Iris pigment epithelial cell (primary cell): Measurements from ENCODE around the gene PDE2A.

Experiments
- DNase-seq: peaks from one replicate; pipeline ENCODE4 v3.0.0-alpha.2; 2011; ENCODE audit warnings: low read depth

Gene PDE2A

DNA sequence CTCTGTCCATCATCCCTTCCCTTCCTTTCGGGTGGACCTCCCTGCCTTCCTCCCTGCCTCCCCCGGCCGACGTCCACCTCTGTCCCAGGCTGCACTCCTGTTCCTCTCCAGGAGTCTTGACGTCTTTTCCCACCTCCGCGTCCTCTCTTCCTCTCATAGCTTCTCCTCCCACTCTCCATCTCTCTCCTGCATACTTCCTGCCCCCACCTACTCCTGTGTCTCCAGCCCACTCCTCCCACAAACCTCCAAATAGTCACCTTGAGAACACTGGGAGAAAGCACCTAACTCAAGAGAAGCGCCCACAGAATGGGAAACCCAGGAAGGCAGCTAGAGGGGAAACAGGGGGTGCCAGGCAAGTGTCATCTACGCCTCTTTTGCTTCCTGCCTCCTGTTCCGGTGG, 60.8 kb downstream of the PDE2A start:
- no peak for DNase-seq

DNA sequence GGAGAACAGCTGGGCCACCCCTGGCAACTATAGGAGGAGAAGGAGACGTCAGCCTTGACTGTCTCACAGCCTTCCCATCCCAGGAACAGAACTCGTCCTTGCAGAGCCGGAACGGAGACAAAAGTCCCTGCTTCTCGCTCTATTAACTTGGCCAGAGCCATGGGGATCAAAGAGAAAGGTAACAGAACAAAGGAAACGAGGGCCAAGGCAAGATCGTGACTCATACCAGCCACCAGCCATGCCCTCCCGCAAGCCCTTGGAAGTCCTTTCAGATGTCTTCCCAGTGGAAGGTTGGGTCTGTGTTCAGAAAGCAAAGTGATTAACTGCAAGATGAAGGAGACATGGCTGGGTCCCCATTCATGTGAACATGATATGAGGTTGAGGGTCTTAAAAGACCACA, 64.7 kb downstream of the PDE2A start:
- no peak for DNase-seq

DNA sequence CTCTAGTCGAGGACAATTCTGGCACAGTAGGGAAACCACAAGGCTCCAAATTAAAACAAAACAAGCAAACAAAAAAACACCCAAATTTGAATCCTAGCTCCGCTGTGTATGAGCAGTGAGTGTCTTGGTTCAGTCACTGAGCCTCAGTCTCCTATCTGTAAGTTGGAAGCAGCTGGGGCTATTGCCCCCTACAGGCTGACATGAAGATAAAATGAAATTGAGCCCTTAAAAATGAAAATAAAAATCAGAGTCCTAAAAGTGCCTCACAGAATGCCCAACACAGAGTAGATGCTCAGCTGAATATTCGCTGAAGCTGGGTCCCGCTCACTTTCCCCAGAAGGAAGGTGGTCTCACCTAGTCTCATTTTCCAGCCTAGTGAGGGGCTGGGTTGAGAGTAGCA, 65.2 kb downstream of the PDE2A start:
- DNase-seq: peak; percentile 50

DNA sequence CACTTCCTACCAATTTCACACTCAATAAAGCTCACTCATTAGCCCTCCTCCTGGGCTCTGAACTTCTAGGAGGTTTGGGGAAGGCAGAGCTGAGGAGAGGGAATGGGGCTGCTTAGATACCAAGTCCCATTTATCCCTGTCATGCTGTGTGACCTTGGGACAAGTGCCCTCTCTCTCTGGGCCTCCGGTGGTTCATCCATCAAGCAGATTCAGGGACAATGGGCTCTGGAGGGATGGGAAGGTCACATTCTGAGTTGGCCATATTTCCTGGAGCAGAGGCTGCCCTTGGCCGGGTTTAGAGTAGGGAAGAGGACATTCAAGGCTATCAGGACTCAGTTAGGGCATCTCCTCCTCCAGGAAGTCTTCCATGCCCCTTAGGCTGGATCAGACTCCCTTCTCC, 66.7 kb downstream of the PDE2A start:
- DNase-seq: no peak

DNA sequence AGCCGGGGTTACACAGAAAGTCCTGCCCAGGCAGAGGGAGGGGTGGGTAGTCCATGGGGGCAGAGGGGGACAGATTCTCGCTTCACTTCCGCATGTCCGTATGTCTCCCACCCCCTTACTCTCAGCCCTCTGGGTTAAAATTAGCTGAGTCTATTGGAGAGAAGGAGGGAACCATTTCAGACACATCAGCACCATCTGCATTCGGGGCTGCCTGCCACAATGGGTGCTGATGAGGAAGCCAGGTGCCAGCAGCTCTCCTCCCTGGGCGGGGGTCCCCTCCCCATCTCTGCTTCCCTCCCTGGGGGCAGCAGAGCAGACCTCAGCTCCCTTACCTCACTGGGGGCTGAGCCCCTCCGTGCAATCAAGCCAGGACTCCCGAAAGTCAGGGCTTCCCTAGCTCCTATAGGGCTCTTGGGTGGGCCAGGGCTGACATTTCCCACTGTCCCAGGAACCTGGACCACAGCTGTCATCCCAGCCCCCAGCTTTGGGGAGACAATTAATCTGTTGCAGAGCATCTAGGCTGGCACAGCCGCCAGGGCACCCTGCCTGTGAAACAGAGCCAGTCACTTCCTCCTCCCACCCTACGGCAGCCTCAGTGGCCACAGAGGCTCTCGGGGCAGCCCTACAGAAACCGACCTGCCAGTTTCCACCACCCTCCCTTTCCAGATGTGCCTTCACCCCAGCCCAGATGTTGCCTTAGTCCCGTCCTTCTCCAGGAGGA, 67.3 kb downstream of the PDE2A start:
- DNase-seq: no peak

DNA sequence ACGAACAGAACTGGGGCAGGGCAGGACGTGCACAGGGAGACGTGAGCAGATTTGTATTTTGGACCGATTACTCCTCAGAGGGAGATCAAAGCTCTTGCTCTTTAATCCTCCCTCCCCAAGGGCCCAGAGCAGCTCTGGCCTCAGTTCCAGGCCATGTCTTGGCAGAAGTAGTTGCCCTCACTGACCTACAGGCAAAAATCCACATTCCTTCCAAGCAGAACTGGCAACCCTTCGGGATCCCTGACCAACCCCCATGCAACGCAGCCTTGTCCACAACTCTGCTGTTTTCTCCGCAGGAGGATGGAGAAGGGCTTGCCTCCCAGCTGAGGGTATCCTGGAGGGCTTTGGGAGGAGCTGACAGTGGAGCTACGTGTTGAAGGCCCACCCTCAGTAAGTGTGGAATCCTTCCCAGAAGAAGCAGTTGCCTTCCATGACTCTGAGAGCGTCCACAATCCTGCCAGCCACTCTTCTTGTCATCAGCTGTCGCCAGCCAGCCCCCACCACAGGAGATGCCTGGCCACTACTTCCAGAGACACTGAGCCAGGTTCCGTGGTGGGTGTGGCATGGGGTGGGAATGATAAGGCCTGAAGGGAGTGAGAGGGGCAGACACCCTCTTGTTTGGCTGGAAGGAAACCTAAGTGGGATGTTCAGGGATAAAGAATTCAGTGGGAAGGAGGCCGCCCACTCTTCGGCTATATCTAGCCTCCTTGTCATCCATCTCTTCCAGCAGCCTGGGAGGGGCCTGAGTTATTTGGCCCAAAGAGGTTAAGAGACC, 68.1 kb downstream of the PDE2A start:
- no peak for DNase-seq

DNA sequence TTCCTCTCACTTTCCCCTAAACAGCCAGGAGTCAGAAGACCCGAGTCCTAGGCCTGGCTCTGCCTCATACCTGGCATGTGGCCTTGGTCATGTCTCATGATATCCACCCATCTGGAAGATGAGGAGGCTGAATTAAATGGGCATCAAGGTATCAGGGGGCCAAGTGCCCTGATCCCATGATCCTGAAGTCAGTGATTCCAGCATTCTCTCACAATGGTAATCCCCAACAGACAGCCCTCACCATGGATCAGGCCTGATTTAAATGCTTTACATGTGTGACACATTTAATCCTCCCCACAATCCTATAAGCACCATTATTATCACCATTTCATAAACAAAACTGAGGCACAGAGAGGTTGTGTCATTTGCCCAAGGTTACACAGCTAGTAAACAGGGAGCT, 70.0 kb downstream of the PDE2A start:
- DNase-seq: no peak

DNA sequence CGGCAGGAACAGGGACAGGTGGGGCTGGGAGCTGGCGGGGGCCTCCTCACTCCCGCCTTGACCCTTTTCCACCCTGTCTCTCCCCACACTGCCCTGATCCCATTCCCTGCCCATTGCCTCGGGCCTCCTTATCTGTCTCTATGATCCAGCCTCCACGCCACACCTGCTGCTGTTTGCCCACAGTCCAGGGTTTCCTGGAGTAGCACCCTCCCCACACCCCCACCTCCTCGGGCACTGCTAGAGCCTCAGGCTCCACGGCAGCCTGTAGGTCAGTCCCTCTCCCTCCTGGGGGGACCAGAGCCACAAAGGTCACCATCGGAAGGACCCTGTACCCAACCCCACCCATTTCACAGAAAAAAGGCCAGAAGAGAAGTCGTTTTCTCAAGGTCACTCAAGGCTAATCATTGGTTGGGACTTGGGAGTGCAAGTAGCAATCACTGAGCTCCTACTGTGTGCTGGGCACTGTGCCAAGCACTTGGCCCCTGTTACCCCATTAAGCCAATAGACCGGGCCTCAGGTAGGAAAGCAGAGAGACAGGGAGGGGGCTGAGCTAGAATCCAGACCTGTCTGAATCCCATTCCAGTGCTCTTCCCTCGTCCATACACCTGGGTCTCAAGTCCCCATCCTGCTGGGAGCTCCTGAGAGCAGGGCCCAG, 71.8 kb downstream of the PDE2A start:
- DNase-seq: no peak

DNA sequence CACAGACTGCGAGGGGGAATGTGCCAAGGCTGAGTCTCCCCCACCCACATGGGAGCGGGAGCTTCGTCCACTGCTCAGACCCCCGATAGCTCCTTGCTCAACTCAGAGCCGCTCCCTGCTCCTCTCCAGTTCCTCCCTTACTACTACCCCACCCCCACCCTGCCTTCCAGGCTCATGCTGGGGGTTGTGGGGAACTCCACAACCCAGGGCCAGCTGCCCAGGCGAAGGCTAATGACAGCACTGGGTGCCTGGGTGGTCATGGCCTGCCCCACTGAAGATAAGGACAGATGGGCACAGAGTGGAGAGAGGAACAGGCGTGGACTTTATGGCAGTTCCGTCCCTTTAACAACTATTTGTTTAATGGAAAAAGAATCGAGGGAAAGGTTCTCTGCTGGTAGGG, 73.7 kb downstream of the PDE2A start:
- DNase-seq: no peak

DNA sequence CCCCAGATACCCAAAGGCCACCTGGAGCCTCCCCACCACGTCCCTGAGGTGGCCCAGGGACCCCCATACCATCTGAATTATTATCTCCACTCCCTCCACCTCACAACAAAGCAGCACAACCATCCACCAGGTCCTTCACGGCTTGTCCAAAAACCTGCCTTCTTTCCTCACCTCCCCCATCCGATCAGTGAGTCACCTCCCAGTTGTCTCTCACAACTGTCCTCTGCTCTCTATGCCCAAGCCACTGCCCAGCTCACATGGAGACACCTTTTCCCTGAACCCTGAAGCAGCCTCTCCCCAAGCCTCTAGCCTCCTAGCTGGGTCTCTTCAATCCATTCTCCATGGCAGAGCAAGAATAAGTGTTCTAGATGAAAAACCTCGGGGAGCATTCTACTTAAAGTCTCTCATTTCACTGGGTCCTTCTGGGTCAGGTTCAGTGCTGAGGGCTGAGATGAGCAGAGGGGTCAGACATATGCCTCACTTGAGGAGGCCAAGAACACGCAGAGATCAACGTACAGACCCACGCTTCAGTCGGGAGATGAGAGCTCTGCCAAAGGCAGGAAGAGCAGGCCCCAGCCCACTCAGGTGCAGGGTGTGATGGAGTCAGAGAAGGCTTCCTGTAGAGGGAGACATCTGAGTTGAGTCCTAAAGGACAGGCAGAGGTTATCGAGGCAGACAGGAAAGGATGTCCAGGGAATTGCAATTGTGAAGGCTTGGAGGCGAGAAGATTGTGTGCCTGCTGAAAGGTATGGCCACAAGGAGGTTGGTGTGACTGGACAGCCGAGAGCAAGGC, 74.7 kb downstream of the PDE2A start:
- no peak for DNase-seq

DNA sequence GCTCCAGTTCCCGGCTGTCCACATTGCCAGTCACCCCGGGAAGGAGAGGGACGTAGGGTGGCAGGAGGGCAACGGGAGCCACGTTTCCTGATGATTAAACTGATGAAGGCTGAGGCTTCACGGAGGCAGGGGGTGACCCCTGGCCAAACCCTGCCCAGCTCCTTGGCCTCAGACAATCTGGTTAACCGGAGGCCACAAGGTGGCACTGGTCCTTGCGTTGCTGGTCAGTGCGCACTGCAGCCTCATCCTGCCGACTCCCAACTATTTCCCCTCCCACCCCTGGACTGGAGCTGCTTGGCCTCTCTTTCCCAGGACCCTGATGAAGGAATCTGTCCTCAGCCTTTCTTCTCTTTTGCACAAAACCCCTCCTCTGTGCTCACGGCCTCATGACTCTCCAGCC, 75.3 kb downstream of the PDE2A start:
- peak; percentile 32 for DNase-seq

DNA sequence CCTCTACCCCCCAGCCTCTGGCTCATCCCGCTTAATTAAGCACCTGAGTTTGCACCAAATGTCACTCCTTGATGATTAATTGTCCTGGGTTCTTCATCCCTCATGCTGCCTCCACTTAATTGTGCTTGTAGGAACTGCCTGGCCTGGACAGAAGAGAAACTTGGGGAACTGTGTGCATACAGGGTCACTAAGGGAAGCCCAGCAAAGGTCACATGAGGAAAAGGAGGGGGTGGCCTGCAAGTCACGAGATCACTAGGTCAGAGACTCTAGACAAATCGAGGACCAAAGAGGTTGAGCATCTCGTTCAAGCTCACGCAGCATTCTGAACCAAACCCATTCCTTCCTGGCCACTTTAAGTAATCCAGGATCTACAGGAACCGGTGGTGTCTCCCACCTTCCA, 75.8 kb downstream of the PDE2A start:
- DNase-seq: no peak

DNA sequence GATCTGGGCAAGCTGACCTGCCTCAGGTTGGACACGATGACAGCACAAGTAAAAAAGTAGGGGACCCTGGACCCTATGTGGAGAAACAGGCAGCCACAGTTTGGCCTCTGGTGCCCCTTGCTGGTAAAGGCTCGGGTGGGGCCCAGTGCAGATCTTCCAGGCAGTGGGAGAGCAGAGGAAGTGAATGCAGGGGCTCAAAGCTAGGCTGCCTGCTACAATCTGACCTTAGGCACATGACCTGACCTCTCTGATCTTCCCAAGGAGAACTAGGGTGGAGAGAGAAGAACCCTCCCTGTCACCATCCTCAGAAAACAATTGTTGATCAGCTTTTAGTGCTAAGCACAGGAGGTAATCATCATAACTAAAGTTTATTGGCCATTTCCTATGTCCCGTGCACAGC, 76.5 kb downstream of the PDE2A start:
- DNase-seq: no peak

DNA sequence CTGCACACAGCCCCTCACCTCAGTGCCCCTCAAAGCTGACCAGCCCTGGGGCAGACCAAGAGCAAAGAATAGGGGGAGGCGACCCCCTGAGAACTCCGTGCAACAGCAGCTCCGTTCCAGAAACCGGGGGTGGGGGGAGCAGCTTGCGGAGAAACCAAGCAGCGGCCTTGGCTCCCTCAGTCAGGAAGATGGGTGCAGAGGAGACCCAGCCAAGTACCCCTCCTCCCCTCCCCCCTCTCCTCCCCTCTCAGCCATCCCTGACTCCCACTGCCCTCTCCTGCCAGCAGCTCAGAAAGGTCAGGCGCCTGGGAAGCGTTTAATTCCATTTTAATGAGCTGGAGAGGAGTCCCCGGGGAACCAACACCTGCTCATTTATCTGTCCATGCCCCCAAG, 78.9 kb downstream of the PDE2A start:
- no peak for DNase-seq

DNA sequence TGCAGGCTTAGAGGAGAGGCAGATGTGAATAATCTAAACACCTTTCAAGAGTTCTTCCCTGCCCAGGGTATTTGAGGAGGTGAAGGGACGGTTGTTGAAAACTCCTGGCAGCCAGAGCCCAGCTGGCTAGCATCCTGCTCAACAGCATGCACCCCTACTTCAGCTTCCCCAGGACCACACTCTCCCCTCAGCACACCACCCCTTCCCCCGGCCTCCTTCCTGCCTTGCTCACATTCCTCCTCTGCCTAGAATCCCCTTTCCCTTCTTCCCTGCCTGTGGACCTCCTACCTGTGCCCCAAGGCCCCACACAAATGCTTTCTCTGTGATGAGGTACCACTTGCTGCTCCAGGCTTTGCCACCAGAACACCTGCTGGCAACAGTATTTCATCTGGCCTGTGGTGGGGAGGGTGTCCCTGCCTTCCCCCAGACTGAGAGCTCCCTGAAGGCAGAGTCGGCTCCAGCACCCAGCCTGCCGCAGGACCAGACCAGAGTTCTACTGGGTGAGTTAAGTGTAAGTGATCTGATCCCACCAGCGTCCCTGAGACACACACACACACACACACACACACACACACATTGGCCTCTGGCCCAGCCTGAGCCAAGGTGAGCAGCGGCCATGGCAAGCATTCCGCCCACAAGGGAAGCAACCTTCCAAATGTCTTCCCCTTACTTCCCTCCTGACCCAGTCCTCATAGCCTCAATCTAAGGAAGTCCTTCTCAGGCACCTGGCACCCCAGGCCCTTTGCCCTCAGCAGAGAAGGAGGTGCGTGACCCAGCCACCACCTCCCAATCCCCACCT, 79.5 kb downstream of the PDE2A start:
- DNase-seq: no peak

DNA sequence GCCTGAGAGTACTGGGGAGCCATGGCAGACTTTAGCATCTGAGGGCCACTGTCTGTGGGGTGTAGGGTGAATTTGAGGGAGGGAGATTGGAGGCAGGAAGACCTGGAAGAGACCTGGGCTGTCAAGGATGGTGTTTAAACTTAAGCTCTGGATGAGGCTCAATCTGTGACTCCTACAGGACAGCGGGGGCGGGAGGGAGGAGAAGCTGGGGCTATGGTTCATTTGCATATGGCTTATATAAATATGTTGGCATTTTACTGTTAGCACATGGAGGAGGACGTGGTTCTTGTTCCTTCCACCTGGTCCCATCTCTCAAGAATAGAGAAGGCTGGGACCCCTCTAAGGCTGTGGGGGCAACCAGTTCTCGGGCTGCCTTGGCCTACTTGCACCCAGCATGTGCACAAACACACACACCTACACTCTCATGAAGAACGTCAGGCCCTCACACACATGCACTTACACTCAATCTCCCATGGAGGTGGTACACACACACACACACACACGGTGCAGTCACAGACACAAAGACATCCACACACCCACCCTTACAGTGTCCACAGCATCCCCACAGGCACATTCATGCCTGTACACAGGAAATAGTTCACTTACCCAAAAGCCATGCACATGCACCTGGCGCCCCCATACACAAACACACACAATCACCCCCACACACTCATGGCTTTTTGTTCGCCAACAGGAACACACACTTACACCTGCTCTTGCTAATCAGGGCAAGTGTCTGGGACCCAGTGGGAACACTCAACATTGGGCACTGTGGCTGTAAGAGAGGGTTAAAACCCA, 81.3 kb downstream of the PDE2A start:
- DNase-seq: no peak

DNA sequence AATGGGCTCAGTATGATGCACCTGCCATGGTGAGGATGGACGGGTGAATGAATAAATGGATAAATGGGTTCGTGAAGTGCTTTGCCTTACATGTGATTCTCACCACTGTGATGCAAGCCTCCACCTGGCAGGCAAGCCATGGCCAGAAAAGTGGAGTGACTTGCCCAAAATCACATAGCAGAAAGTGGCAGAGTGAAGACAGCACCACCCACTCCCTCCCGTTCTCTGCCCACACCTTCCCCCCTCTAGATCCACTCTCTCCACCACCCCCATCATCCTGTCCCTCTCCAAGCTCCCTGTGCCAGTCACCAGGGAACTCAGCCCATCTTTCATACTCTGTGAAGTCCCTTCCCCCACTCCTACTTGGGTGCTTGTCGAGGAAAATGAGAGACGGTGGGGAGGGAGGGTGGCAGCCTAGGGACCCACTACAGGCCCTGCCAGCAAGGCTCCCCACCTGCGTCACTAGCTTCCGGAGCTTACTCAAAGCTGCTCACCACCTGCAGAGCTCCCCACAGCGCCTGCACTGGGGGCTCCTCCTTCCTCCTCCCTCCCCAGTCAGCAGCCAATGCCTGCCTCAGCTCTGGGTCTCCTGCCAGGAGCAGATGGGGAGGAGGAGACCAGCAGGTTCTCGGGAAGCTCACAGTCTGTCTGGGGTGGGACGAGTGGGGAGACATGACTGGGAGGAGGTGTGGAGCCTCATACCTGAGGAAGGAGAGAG, 82.3 kb downstream of the PDE2A start:
- DNase-seq: no peak

DNA sequence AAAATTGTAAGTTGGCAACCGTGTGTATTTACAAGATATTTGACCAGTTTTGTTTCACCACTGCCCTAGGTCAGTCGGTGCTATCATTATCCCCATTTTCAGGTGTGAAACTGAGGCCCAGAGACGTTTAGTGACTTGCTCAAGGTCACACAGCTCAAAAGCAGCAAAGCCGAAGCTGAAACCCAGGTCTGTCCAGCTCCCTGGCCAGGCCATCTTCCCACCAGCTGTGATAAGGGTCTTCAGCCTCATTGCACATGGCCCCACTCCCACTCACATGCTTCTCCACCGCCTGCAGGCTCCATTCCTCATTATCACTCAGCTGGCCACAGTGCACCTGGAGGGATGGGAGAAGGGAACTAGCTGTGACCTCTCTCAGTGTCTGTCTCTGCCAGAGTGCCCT, 83.2 kb downstream of the PDE2A start:
- DNase-seq: no peak

DNA sequence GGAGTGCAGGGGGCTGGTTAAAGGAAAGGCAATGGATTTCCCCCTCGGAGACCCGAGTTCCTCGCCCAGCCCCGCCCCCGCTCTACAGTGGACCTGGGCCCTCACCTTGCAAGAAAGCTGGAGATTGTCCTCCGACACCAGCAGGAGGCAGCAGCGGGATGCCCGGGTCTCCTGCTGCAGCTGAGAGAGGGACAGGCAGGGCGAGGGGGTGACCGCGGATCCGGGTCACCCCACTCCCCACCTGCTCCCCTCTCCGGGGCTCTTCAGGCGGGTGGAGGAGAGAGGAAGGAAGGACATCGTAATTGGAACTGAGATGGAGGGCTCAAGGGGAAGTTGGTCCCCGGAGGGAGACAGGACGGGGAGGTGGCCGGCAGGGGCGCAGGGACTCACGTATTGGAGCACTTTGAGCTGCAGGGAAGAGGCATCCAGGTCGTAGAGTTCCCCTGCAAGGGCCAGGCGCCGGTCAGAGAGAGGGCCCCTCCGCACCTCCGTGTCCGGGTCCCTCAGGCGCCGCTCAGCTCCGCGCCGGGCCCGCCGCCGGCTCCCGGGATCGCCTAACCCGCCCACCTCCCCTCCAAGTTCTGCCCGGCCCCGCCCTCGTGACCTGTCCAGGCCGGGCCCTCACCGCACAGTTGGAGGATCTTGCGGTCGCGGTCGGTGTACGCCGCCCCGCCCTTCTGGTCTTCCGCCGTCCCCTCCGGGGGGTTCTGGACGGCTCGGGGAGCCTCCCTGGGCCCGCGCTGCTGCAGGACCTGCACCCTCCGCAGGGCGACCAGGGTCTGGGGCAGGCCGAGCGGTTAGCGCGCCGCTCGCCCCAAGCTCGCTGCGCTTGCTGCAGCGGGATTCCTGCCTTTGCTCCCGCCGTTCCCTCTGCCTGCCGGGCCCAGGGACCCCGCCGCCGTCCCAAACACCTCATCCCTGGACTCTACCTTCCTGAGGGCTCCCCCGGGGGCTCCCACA, 84.1 kb downstream of the PDE2A start:
- peak; percentile 29 for DNase-seq
